Parietal lobe (tissue), 1 donor: ENCODE data around the gene HLA-E. TPM values are rescaled to one million over a fixed set of nuclear protein-coding genes. Genes with fewer than 3 reads are reported as not detected.

Experiments
- total RNA-seq: library from RNA; depleted of rRNA; stranded (reverse); fragments of >200 nt; gene quantifications from one replicate; pipeline ENCODE4 v1.2.3, GENCODE V29; 2014

Gene HLA-E
- total RNA-seq: 22.2 TPM

DNA sequence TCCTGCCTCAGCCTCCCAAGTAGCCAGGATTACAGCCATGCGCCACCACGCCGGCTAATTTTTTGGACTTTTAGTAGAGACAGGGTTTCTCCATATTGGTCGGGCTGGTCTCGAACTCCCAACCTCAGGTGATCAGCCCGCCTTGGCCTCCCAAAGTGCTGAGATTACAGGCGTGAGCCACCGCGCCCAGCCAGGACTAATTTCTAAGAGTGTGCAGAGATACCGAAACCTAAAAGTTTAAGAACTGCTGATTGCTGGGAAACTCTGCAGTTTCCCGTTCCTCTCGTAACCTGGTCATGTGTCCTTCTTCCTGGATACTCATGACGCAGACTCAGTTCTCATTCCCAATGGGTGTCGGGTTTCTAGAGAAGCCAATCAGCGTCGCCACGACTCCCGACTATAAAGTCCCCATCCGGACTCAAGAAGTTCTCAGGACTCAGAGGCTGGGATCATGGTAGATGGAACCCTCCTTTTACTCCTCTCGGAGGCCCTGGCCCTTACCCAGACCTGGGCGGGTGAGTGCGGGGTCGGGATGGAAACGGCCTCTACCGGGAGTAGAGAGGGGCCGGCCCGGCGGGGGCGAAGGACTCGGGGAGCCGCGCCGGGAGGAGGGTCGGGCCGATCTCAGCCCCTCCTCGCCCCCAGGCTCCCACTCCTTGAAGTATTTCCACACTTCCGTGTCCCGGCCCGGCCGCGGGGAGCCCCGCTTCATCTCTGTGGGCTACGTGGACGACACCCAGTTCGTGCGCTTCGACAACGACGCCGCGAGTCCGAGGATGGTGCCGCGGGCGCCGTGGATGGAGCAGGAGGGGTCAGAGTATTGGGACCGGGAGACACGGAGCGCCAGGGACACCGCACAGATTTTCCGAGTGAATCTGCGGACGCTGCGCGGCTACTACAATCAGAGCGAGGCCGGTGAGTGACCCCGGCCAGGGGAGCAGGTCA, at the start of gene HLA-E:
Gene HLA-E, plus strand, starts transcription at position 429 of the 945 bp plus-strand sequence. Its CDS starts 23 bp downstream, at position 452.

Other genes starting within 250 kb of the HLA-E start
- gene TRIM39, start 162.6 kb upstream of the HLA-E start, total RNA-seq: 10.6 TPM
- 28.8 TPM for gene RPP21, start 144.4 kb upstream of the HLA-E start, total RNA-seq
- gene GNL1, start 67.0 kb downstream of the HLA-E start, total RNA-seq: 48.5 TPM
- 22.8 TPM for gene PRR3, start 67.8 kb downstream of the HLA-E start, total RNA-seq
- 24.7 TPM for gene ABCF1, start 81.9 kb downstream of the HLA-E start, total RNA-seq
- gene PPP1R10, start 127.7 kb downstream of the HLA-E start, total RNA-seq: 55.7 TPM
- gene MRPS18B, start 128.3 kb downstream of the HLA-E start, total RNA-seq: 28.2 TPM
- 67.3 TPM for gene ATAT1, start 137.4 kb downstream of the HLA-E start, total RNA-seq
- gene C6orf136, start 157.6 kb downstream of the HLA-E start, total RNA-seq: 14.4 TPM
- 22.5 TPM for gene DHX16, start 183.5 kb downstream of the HLA-E start, total RNA-seq
- gene PPP1R18, start 197.1 kb downstream of the HLA-E start, total RNA-seq: 37.2 TPM
- 4.7 TPM for gene NRM, start 201.5 kb downstream of the HLA-E start, total RNA-seq
- 9.4 TPM for gene MDC1, start 227.8 kb downstream of the HLA-E start, total RNA-seq
- 1,375 TPM for gene TUBB, start 230.8 kb downstream of the HLA-E start, total RNA-seq